LNCaP clone FGC (cell line): ENCODE data around the gene CYTH4.

Experiments used
- DNase-seq: peaks from one replicate; pipeline ENCODE4 v3.0.0-alpha.2; 2011; ENCODE audit warnings: low read depth
- H3K4me3 ChIP-seq: 2 replicates; pipeline ENCODE4 v1.5.1; 2011; ENCODE audit warnings: mild to moderate bottlenecking, low read depth, low read length, control low read depth
- CTCF ChIP-seq: IDR thresholded peaks from 2 replicates; pipeline ENCODE4 v1.5.1; 2012; ENCODE audit warnings: mild to moderate bottlenecking; ENCODE audit not compliant: control insufficient read depth, insufficient read depth; ENCODE audit errors: extremely low read depth

Gene CYTH4

GRCh38 chr22:37353839-37354238, 71.5 kb downstream of the CYTH4 start:
- TF ChIP-seq CTCF: no peak
- no peak overlapping the region for H3K4me3 ChIP-seq
- no peak for DNase-seq

GRCh38 chr22:37354261-37354660, 72.0 kb downstream of the CYTH4 start:
- no peak for DNase-seq
- no peak for TF ChIP-seq CTCF
- no peak overlapping the region for H3K4me3 ChIP-seq

GRCh38 chr22:37354670-37355069, 72.4 kb downstream of the CYTH4 start:
- no peak overlapping the region for H3K4me3 ChIP-seq
- TF ChIP-seq CTCF: no peak
- DNase-seq: no peak

GRCh38 chr22:37355174-37355573, 72.9 kb downstream of the CYTH4 start:
- TF ChIP-seq CTCF: no peak
- H3K4me3 ChIP-seq: no peak overlapping the region
- DNase-seq: no peak

GRCh38 chr22:37356922-37357321, 74.6 kb downstream of the CYTH4 start:
- no peak for TF ChIP-seq CTCF
- H3K4me3 ChIP-seq: no peak overlapping the region
- DNase-seq: no peak

GRCh38 chr22:37357446-37358075, 75.3 kb downstream of the CYTH4 start:
- no peak for DNase-seq
- H3K4me3 ChIP-seq: no peak overlapping the region
- TF ChIP-seq CTCF: no peak

- H3K4me3 ChIP-seq: no peak overlapping the region
- TF ChIP-seq CTCF: no peak
- no peak for DNase-seq
These were observed 76.1 kb downstream of the CYTH4 start for GRCh38 chr22:37358386-37358785.
